ENCODE results near the gene GPX4.
"Not testable (repeated sequence)": the region's sequence is repeated elsewhere in the genome, so short reads cannot be mapped to it uniquely, and the experiment has no call there.

Gene GPX4

DNA sequence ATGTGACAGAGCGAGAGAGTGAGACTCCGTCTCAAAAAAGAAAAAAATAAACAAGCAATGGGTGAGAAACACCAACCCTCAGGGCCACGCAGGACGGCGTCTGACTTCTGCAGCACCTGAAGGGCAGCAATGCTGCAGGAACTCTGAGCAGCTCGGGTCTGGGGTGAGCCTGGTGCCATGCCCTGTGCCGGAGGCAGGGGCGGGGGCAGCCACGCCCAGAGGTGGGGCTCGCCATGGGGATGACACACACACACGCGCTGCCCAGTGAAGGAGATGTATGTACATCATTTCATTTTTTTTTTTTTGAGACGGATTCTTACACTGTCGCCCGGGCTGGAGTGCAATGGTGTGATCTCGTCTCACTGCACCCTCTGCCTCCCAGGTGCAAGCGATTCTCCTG, 24.3 kb downstream of the GPX4 start:
- H3K4me3 ChIP-seq (ENCODE audit: low read length), result no peak overlapping the region
- TF ChIP-seq, protein P1, sequence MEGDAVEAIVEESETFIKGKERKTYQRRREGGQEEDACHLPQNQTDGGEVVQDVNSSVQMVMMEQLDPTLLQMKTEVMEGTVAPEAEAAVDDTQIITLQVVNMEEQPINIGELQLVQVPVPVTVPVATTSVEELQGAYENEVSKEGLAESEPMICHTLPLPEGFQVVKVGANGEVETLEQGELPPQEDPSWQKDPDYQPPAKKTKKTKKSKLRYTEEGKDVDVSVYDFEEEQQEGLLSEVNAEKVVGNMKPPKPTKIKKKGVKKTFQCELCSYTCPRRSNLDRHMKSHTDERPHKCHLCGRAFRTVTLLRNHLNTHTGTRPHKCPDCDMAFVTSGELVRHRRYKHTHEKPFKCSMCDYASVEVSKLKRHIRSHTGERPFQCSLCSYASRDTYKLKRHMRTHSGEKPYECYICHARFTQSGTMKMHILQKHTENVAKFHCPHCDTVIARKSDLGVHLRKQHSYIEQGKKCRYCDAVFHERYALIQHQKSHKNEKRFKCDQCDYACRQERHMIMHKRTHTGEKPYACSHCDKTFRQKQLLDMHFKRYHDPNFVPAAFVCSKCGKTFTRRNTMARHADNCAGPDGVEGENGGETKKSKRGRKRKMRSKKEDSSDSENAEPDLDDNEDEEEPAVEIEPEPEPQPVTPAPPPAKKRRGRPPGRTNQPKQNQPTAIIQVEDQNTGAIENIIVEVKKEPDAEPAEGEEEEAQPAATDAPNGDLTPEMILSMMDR (conservative IDR thresholded peaks at IDR 0.05; ENCODE audit: low read depth, low read length), result no peak
- no peak for DNase-seq (ENCODE audit: low read depth)

DNA sequence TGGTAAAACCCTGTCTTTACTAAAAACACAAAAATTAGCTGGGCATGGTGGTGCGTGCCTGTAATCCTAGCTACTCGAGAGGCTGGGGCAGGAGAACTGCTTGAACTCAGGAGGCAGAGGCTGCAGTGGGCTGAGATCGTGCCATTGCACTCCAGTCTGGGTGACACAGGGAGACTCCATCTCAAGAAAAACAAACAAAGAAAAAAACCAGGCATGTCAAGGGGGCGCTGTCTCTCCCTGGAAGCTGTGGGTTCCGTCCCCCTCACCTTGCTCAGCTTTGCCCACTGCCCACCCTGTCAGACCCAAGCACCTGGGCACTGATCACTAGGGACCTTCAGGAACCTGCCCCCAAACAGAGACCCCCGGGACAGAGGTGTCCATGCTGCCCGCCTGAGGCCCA, 25.3 kb downstream of the GPX4 start:
- not testable (repeated sequence) for DNase-seq (ENCODE audit: low read depth); H3K4me3 ChIP-seq (ENCODE audit: low read length)

DNA sequence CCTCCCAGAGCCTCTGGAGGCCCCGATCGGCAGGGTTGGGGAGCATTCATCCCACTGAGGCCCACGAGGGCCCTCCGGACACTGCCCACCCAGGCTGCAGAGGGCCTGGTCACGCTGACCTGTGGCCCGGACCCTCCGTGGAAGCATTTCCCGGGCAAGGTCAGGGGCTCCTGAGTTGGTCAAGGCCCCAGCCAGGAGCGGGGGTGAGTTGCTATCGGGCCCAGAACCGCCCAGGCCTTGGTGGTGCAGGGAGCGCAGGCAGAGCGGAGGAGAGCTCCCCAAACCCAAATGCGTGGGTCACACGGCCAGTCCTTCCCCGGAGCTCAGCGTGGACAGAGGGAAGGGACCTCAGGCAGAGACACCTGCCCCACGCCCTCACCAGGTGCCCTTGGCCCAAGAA, 25.7 kb downstream of the GPX4 start:
- TF ChIP-seq, protein P1 (conservative IDR thresholded peaks at IDR 0.05; ENCODE audit: low read depth, low read length), result no peak
- DNase-seq (ENCODE audit: low read depth), result no peak
- no peak overlapping the region for H3K4me3 ChIP-seq (ENCODE audit: low read length)

DNA sequence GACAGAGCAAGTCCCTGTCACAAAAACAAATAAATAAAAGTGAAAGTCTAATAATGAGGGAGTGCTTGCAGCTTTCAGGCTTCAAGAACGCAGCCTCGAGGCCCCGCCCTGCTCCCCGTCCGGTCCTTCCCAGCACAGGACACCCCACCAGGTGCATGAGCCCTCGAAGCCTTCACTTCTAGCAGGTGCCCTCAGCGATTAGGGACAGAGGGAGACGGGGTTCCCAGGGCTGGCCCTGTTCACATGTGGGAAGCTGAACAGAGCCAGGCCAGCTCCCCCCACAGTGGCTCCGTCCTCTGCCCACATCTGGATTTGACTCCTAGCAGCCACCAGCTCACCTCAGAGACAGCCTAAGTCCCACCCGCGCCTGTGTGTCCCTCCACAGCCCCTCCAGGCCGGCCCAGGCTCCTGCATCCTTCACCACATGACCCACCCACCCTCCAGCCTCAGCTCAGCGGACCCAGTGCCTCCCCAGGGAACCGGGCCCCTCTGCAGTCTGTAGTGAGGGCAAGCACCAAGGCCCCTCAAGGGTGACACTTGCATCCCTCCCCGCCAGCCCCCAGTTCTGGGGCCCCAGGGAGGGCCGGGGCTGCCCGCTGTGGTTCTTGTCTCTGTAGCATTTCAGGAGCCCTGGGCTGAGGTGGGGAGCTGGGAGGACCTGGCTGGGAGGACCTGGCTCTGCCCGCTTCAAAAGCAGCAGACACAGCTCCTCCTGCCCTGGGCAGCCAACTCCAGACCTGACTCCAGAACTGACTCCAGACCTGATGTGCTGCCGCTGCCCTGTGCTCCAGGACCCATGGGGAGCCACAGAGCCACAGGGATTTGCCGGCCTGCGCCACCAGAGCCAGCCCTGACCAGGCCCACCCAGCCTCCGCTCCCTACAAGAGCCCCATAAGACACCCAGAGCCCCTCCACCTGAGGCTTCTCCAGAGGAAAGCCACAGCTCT, 27.2 kb downstream of the GPX4 start:
- TF ChIP-seq, protein P1 (conservative IDR thresholded peaks at IDR 0.05; ENCODE audit: low read depth, low read length), result no peak
- peak overlapping the region; percentile 63 for H3K4me3 ChIP-seq (ENCODE audit: low read length)
- no peak for DNase-seq (ENCODE audit: low read depth)

DNA sequence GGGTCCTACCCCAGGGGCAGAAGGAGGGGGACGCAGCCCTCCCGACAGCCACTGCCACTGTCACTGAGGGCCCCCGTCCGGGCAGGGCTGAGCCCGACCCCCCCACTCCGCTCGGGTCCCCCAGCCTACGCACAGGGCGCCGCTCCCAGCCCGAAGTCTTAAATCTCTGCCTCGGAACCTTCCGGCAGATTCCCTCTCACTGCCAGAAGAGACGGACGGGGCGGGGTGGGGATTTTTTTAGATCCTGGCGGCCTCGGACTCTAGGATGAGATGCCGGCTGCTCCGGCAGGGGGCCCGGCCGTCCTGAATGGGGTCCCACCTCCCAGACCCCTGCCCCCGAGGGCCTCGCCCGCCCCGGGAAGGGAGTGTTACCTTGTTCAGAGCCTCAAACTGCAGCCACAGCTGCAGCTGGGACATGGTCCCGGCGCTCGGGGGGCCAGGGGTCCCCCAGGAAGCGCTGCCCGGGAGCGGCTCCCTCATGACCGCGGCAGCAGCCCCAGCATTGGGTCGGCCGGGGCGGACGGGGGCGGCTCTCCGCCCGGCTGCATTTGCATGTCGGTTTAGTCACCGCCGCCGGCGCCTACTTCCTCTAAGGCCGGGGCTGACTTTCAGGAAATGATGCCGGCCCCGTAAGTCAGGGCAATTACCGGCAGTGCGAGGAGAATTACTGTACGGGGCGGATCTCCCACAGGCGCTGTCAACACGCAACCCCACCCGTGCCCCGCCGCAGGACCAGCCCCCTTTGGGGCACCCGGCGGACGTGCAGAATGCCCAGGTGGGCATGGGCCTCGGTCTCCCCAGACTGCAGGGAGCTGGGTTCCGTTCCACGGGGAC, 28.1 kb downstream of the GPX4 start:
- DNase-seq (ENCODE audit: low read depth), result peak; percentile 60
- TF ChIP-seq, protein P1 (conservative IDR thresholded peaks at IDR 0.05; ENCODE audit: low read depth, low read length), result peak; percentile 14
- H3K4me3 ChIP-seq (ENCODE audit: low read length), result peak overlapping the region; percentile 63

DNA sequence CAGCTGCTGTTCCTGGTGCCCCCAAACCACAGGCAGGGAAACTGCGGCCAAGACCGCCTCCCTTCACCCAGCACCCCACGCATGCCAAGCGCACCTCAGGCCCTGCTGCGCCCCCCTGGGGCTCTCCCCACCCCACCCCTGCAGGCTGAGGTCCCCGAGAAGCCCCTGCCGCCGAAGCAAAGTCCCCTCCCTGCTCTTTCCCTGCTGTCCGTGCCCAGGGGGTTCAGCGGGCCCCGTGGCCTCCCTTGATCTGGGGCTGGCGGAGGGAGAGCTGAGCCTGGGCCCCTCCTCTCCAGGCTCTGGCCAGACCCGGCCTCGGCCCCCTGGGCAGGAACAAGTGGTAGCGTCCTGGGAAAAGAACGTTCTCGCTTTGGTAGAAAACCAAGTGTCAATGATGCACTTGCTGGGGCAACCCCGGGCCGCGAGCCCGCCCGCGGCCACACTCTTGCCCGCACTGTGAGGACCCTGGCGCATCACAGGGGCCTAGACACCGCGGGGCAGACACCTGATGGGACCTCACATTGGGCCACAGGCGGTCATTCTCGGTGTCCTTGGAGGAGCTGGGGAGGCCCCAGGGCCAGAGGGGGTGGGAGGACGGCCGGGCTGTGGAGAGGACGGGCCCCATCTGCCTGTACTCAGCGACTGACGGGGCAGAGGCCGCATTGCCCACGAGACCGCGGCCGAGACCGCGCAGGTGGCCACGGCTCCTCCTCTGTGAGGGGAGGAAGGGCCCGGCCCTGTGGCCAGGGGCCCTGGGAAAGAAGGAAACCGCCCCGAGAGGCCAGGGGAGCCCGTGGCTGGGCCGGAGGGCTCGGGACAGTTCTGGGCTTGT, 29.0 kb downstream of the GPX4 start:
- TF ChIP-seq, protein P1 (conservative IDR thresholded peaks at IDR 0.05; ENCODE audit: low read depth, low read length), result no peak

DNA sequence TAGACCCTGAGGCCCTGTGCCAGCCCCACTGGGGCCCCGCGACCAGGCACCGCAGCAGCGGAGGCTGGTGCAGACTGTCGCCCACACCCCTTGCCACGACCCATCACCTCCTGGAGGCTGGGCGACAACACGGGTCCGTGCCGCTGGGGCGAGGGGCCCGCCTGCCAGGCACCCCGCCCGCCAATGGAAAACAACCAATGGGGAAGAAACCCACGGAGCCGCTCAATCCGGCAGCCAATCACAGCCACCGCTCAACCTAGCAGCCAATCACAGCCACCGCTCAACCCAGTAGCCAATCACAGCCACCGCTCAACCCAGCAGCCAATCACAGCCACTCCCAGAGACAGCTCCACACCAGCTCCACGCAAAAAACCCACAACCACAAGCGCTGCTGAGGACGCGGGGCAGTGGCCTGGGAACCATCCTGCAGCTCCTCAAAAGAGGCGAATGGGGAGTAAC, 29.7 kb downstream of the GPX4 start:
- TF ChIP-seq, protein P1 (conservative IDR thresholded peaks at IDR 0.05; ENCODE audit: low read depth, low read length), result no peak
- no peak for DNase-seq (ENCODE audit: low read depth)
- no peak overlapping the region for H3K4me3 ChIP-seq (ENCODE audit: low read length)

More for the DNA sequence above, 29.0 kb downstream of the GPX4 start:
- peak overlapping the region; percentile 63 for H3K4me3 ChIP-seq (ENCODE audit: low read length)
- no peak for DNase-seq (ENCODE audit: low read depth)

Data from retinal pigment epithelial cell (primary cell).